K562 (cell line): ENCODE results near the gene ANKRD24. TPM values are rescaled to one million over a fixed set of nuclear protein-coding genes. Genes with fewer than 3 reads are reported as not detected.

Source experiments
- ARHGAP35 ChIP-seq: fragments of 450-650 bp; IDR thresholded peaks from 2 replicates; pipeline ENCODE4 v1.6.1; 2018; ENCODE audit not compliant: partially characterized antibody
- ATF6 ChIP-seq: sonication (generic); formaldehyde crosslinking; IDR thresholded peaks from 2 replicates; pipeline ENCODE4 v1.4.0; 2020; ENCODE audit warnings: mild to moderate bottlenecking, missing genetic modification reagents
- CREB1 ChIP-seq, 2 experiments: sonication (generic) in 1 of 2; formaldehyde crosslinking in 1 of 2; IDR thresholded peaks; 2 replicates each; pipeline versions ENCODE4 v1.6.1 to v1.8.0; 2012 to 2022; ENCODE audit warnings: inconsistent platforms in 1 of 2, mild to moderate bottlenecking in 1 of 2, missing genetic modification reagents in 1 of 2, moderate library complexity in 1 of 2
- EZH2 ChIP-seq: IDR thresholded peaks from 2 replicates; pipeline ENCODE4 v1.6.1; 2012; ENCODE audit warnings: low read depth, mild to moderate bottlenecking, inconsistent platforms, low read length, borderline replicate concordance
- NCOA1 ChIP-seq: fragments of 450-650 bp; IDR thresholded peaks from 2 replicates; pipeline ENCODE4 v1.6.1; 2016; ENCODE audit warnings: low read depth
- POLR2B ChIP-seq: fragments of 450-650 bp; IDR thresholded peaks from 2 replicates; pipeline ENCODE4 v1.6.1; 2018; ENCODE audit warnings: low read depth; ENCODE audit not compliant: partially characterized antibody
- SMARCA4 ChIP-seq: fragments of 450-650 bp; IDR thresholded peaks from 2 replicates; pipeline ENCODE4 v1.6.1; 2016
- SMARCB1 ChIP-seq: IDR thresholded peaks from 2 replicates; pipeline ENCODE4 v1.6.1; 2011; ENCODE audit warnings: improper control_type of control experiment, low read depth; ENCODE audit not compliant: insufficient read length
- ZBTB11 ChIP-seq, 3 experiments: fragments of 200-800 bp in 1 of 3; fragments of 250-450 bp in 1 of 3; fragments of 450-650 bp in 1 of 3; sonication (Bioruptor Pico) in 1 of 3; sonication (Bioruptor generic) in 1 of 3; formaldehyde crosslinking in 1 of 3; IDR thresholded peaks; 2 replicates each; pipeline versions ENCODE4 v1.6.1 to v1.8.0; 2016 to 2022; ENCODE audit warnings: mild to moderate bottlenecking in 2 of 3, missing genetic modification characterization in 2 of 3, missing compliant biosample characterization in 1 of 3, moderate library complexity in 1 of 3
- ZEB2 ChIP-seq: fragments of 450-650 bp; IDR thresholded peaks from 2 replicates; pipeline ENCODE4 v1.6.1; 2016
- ZNF224 ChIP-seq: sonication (generic); formaldehyde crosslinking; IDR thresholded peaks from 2 replicates; pipeline ENCODE4 v1.8.0; 2022; ENCODE audit warnings: mild to moderate bottlenecking, missing genetic modification reagents
- ZNF324 ChIP-seq: fragments of 250-450 bp; sonication (Bioruptor Pico); IDR thresholded peaks from 2 replicates; pipeline ENCODE4 v1.4.0; 2020; ENCODE audit warnings: mild to moderate bottlenecking
- ZNF780A ChIP-seq: fragments of 250-450 bp; sonication (Bioruptor Pico); IDR thresholded peaks from 2 replicates; pipeline ENCODE4 v1.5.0; 2021; ENCODE audit warnings: mild to moderate bottlenecking
- polyA plus RNA-seq, 8 experiments: library from polyadenylated mRNA; depleted of rRNA in 4 of 8; stranded (reverse) in 5 of 8; unstranded in 3 of 8; fragments of >200 nt; fragmentation: Nextera tagmentation in 2 of 8; fragmentation: Illumina TruSeq in 1 of 8; extraction: Ambion mirVana in 2 of 8; extraction: Trizol in 1 of 8; gene quantifications; 2 replicates each; pipeline versions ENCODE4 v1.2.1 to v1.2.3, GENCODE V29; 2011 to 2014; ENCODE audit warnings: inconsistent platforms in 1 of 8, missing spikeins in 1 of 8
- total RNA-seq, 7 experiments: library from RNA; depleted of rRNA in 6 of 7; stranded (reverse); fragments of >200 nt in 6 of 7; fragmentation: Illumina TruSeq in 2 of 7; extraction: Trizol in 2 of 7; gene quantifications; 2 replicates each; pipeline versions ENCODE4 v1.2.1 to v1.2.3, GENCODE V29; 2011 to 2021; ENCODE audit warnings: low replicate concordance in 1 of 7
- TF ChIP-seq, protein P1 (sequence below), 2 experiments: fragments of 450-650 bp in 1 of 2; sonication (generic) in 1 of 2; formaldehyde crosslinking in 1 of 2; IDR thresholded peaks in 1 of 2; conservative IDR thresholded peaks in 1 of 2; 2 replicates each; pipeline versions ENCODE4 v1.6.1 to v1.8.1; 2016 to 2023; ENCODE audit warnings: mild to moderate bottlenecking in 2 of 2, moderate library complexity in 2 of 2, inconsistent platforms in 1 of 2, missing genetic modification reagents in 1 of 2
- TF ChIP-seq, protein P2 (sequence below), 2 experiments: IDR thresholded peaks in 1 of 2; conservative IDR thresholded peaks in 1 of 2; 2 replicates each; pipeline ENCODE4 v1.6.1; 2016; ENCODE audit warnings: low read depth in 2 of 2, mild to moderate bottlenecking in 1 of 2, missing compliant biosample characterization in 1 of 2, missing genetic modification characterization in 1 of 2, moderate library complexity in 1 of 2

Gene ANKRD24
- total and polyA plus RNA-seq, 9 of the 15 experiments (the other 6 are each of a cell fraction or from before 2014, with no cell fraction given), result 0.07 to 0.12 (median 0.09) TPM; not detected in 5

DNA sequence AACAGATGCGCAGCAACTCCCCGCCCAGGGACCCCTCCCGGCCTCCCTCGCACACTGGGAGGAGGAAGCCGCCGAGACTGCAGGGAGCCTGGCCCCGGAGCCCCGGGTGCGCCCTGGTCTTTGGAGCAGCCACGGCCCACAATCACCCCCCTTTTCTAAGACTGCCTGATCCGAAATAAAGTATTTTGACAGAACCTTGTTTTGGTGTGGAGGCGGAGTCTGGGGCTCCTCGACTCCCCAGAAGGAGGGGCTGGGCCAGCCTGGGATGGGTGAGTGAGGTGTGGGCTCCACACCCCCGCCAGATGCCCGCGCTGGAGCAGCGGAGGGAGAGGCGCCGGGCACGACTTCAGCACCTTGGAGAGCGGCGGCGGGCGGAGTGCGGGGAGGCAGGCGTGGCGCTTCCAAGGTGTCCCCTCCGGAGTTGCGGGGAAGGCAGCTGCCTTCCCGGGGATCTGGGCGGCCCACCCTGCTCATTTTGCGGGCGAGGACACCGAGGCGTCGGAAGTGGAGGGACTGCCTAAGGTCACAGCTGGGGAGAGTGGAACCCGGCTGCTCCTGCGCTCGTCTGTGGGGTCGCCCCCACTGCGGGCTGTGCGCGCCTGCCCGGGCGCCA is 9.5 kb upstream of the ANKRD24 start (continued):
- no peak for TF ChIP-seq ZNF324 (CRISPR knock-in tag)
- no peak for TF ChIP-seq SMARCA4
- TF ChIP-seq, protein P1, sequence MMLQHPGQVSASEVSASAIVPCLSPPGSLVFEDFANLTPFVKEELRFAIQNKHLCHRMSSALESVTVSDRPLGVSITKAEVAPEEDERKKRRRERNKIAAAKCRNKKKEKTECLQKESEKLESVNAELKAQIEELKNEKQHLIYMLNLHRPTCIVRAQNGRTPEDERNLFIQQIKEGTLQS (IDR thresholded peaks at IDR 0.05), result no peak
- TF ChIP-seq, protein P1 (CRISPR knock-in tag; conservative IDR thresholded peaks at IDR 0.05), result no peak
- no peak for TF ChIP-seq ZEB2
- TF ChIP-seq ARHGAP35, result no peak
- no peak for TF ChIP-seq EZH2
- no peak for TF ChIP-seq ZNF780A (CRISPR knock-in tag)
- TF ChIP-seq CREB1 (IDR thresholded peaks at IDR 0.05), result no peak
- TF ChIP-seq CREB1 (CRISPR knock-in tag; IDR thresholded peaks at IDR 0.05), result 0 out of 2 replicates have a peak, but pooled peaks have one; percentile 36
- peak; percentile 84; the same call in 1 of the 2 replicates for TF ChIP-seq ZNF224 (CRISPR knock-in tag)
- TF ChIP-seq ATF6 (CRISPR knock-in tag), result no peak
- TF ChIP-seq ZBTB11 (CRISPR knock-in tag; IDR thresholded peaks at IDR 0.05), result no peak
- peak; percentile 71 for TF ChIP-seq NCOA1
- TF ChIP-seq POLR2B, result no peak
- TF ChIP-seq SMARCB1, result no peak
- TF ChIP-seq, protein P2, sequence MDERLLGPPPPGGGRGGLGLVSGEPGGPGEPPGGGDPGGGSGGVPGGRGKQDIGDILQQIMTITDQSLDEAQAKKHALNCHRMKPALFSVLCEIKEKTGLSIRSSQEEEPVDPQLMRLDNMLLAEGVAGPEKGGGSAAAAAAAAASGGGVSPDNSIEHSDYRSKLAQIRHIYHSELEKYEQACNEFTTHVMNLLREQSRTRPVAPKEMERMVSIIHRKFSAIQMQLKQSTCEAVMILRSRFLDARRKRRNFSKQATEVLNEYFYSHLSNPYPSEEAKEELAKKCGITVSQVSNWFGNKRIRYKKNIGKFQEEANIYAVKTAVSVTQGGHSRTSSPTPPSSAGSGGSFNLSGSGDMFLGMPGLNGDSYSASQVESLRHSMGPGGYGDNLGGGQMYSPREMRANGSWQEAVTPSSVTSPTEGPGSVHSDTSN (CRISPR knock-in tag; IDR thresholded peaks at IDR 0.05; ENCODE audit: low read depth), result peak; percentile 22; the same call in 1 of the 2 replicates
- TF ChIP-seq, protein P2 (tag; conservative IDR thresholded peaks at IDR 0.05; ENCODE audit: low read depth), result no peak
